ENCODE results near the gene TMEM238. TPM values are rescaled to one million over a fixed set of nuclear protein-coding genes. Genes with fewer than 3 reads are reported as not detected.

TMEM238 gene
- total and polyA plus RNA-seq, 10 of the 15 experiments (the other 5 are each of a cell fraction or from before 2014, with no cell fraction given): 0.05 to 16.9 (median 0.58) TPM; not detected in 1

DNA sequence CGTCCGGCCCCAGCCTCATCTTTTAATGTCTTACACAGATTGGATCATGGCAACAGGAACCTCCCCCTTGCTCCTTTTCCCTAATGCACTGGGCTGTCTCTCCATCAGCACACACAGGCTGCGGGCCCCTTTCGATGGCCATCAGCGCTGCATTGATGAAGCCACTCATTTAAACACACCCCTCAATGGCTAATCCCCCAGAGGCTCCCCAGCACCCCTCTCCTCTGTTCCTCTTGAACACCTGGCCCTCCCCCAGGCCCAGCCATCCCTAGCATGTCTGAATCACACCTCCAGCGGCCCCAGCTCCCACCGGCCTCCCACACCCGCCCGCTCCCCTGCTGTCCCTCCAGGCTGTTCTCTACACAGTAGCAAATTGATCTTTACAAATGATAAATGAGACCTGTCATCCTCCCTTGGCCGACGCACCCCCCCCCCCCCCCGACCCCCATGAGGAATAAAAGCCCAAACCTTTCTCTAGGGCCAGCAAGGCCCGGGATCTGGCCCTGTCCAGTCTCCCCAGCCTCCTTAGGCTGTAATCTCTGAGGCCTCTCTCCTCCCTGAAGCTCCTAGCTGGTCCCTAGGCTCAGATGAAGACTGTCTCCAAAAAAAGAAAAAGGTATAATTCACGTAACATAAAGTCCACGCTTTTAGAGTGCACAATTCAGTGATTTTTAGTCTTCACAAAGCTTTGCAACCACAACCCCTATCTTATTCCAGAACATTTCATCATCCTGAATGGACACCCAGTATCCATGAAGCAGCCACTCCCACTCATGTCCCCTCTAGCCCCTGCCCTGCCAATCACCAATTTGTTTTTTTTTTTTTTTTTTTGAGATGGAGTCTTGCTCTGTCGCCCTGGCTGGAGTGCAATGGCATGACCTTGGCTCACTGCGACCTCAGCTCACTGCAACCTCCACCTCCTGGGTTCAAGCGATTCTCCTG, 9.0 kb upstream of the TMEM238 start (continued):
- TF ChIP-seq KLF5 (IDR thresholded peaks at IDR 0.05; ENCODE audit: partially characterized antibody) (no peak), CREM (IDR thresholded peaks at IDR 0.05; ENCODE audit: low read depth) (no peak), NR2F1 (conservative IDR thresholded peaks at IDR 0.05) (no peak), SMAD1 (IDR thresholded peaks at IDR 0.05; ENCODE audit: low read depth, partially characterized antibody) (no peak), SREBF1 (IDR thresholded peaks at IDR 0.05; ENCODE audit: low read length) (no peak), NBN (IDR thresholded peaks at IDR 0.05) (no peak), RBBP5 (conservative IDR thresholded peaks at IDR 0.05) (no peak)
- TF ChIP-seq, protein P1, sequence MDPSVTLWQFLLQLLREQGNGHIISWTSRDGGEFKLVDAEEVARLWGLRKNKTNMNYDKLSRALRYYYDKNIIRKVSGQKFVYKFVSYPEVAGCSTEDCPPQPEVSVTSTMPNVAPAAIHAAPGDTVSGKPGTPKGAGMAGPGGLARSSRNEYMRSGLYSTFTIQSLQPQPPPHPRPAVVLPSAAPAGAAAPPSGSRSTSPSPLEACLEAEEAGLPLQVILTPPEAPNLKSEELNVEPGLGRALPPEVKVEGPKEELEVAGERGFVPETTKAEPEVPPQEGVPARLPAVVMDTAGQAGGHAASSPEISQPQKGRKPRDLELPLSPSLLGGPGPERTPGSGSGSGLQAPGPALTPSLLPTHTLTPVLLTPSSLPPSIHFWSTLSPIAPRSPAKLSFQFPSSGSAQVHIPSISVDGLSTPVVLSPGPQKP (IDR thresholded peaks at IDR 0.05; ENCODE audit: low read depth, low read length): no peak

DNA sequence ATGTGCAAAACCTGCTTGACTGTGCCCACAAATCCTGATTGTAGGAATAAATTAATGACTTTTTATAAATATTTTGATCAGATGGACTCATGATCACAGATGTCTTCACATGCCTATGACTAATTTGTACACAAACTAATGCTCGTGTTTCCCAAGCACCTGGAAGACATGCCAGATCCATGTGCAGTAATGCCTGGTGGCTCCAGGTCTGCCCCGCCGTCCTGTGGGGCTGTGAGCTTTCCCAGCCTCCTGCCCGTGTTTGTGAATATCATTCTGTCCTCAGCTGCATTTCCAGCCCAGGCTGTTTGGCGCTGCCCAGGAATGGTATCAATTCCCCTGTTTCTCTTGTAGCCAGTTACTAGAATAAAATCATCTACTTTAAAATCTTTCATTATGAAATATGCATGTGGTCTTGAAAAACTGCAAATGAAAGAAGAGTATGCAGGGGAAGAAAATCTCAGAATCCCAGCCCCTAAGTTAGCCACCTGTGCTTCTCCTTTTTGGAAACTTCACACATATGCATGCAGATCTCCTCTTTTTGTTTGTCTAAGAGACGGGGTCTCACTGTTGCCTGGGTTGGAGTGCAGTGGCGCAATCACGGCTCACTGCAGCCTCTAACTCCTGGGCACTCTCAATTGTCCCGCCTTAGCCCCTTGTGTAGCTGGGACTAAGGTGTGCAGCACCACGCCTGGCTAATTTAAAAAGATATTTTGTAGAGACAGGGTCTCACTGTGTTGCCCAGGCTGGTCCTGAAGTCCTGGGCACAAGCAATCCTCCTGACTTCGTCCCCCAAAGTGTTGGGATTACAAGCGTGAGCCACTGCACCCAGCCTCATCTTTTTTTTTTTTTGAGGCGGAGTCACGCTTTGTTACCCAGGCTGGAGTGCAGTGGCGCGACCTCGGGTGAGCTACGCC, 7.9 kb upstream of the TMEM238 start:
- H4K20me1 ChIP-seq (ENCODE audit: control insufficient read depth, insufficient read depth): peaks cover 7% of the 10 kb centered on the region
- H3K9me3 ChIP-seq (replicated peaks; ENCODE audit: control insufficient read depth, insufficient read depth, low read length): no peaks in the 10 kb centered on the region
- in situ Hi-C loops (cut with MboI) (no loop called here), intact Hi-C loops (cut with micrococcal nuclease; ENCODE audit: unreplicated experiment) (no loop called here)
- WGBS (ENCODE audit: insufficient coverage, insufficient replicate concordance, low lambda C conversion rate, missing lambda C conversion rate): 38% methylated on average over 18 of the region's 18 CpGs
- H3K27me3 ChIP-seq (replicated peaks in 1 of 2; ENCODE audit: control insufficient read depth in 2 of 2, insufficient read depth in 2 of 2, low read length in 1 of 2): no peaks in the 10 kb centered on the region
- H3K4me3 ChIP-seq: no peak overlapping the region
- H3K4me2 ChIP-seq (ENCODE audit: control insufficient read depth, insufficient read depth): no peak overlapping the region
- H3K36me3 ChIP-seq (ENCODE audit: control insufficient read depth in 2 of 2, insufficient read depth in 2 of 2, low read length in 1 of 2): peaks cover 14 to 23% of the 10 kb centered on the region in 2 experiments; a peak in 3 of 4 replicates
- ChIA-PET CTCF (interaction anchor here (0.6 to 1.4 kb wide), 2 partner anchors 90 kb away, joined by 3 to 4 read pairs; no protein-coding TSS in a partner anchor), SMC1A (ENCODE audit: uncharacterized antibody, unreplicated experiment) (no interaction called here), RAD21 (ENCODE audit: unreplicated experiment) (interaction anchor here (0.9 to 1.2 kb wide), 2 partner anchors 12 to 99 kb away, joined by 3 to 4 read pairs; no protein-coding TSS in a partner anchor), POLR2A (interaction anchor here (0.5 to 0.6 kb wide), 3 partner anchors 277 to 747 kb away, joined by 3 to 7 read pairs (median 4); no protein-coding TSS in a partner anchor)
- H2AFZ ChIP-seq (ENCODE audit: control insufficient read depth, low read depth, low read length): no peak overlapping the region
- DNase-seq (ENCODE audit: low read depth, low spot score) (no peak), ATAC-seq (no peak), FAIRE-seq (no peak)
- no peak overlapping the region for H3K27ac ChIP-seq (ENCODE audit: control insufficient read depth, insufficient read depth)
- TF ChIP-seq HDAC6 (IDR thresholded peaks at IDR 0.05; ENCODE audit: unreplicated experiment) (no peak), CHD4 (IDR thresholded peaks at IDR 0.05) (no peak)
- no peak overlapping the region for H3K9ac ChIP-seq (ENCODE audit: control insufficient read depth, insufficient read depth, low read length)
- no TSS peak for BruUV-seq (replicated peaks)
- peaks cover 16% of the 10 kb centered on the region for H3K4me1 ChIP-seq (ENCODE audit: control insufficient read depth, insufficient read depth, low read length)
- peaks cover 20% of the 10 kb centered on the region for H3K79me2 ChIP-seq (ENCODE audit: control insufficient read depth, insufficient read depth, low read length)
